ENCODE measurements around the gene PYURF.

DNA sequence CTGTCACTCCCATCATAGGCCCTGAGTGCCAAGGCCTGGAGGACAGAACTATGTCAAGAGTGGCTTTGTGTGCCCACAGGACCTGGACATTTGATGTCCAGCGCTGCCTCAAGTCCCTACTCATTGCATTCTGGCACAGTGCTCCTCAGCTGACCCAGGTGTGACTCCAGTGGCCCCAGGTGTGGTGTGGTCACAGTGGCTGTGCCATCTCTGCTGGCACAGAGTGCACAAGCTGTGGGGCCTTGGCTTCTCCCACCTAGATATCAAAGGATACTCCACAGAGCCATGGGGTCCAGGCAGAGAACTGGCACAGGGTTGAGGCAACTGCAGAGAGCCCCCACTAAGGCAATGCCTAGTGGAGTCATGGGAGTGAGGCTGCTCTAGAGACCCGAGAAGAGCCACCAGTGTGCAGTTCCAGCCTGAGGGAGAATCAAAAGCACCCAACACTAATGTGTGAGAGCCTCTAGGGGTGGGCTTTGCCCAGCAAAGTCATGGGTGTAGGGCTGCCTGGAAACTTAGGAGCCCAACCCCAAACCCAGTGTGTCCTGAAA, 25.6 kb downstream of the PYURF start:
- TF ChIP-seq BHLHE40 (IDR thresholded peaks at IDR 0.05; ENCODE audit: borderline replicate concordance in 1 of 2, low read depth in 2 of 2, low read length in 1 of 2) (no peak), POLR2AphosphoS5 (IDR thresholded peaks at IDR 0.05; ENCODE audit: low read length) (no peak), RAD21 (IDR thresholded peaks at IDR 0.05; ENCODE audit: insufficient read depth, low read depth, low read length) (no peak), YY1 (IDR thresholded peaks at IDR 0.05; ENCODE audit: low read depth, low read length) (no peak), JUND (IDR thresholded peaks at IDR 0.05; ENCODE audit: low read depth, low read length) (no peak), FOXK2 (IDR thresholded peaks at IDR 0.05) (no peak), EP300 (IDR thresholded peaks at IDR 0.05; ENCODE audit: borderline replicate concordance in 1 of 2, control insufficient read depth in 1 of 2, low read depth in 2 of 2, low read length in 2 of 2) (no peak), HCFC1 (IDR thresholded peaks at IDR 0.05; ENCODE audit: low read length) (no peak), POLR2A (IDR thresholded peaks at IDR 0.05; ENCODE audit: low read depth, low read length) (no peak)
- TF ChIP-seq, protein P1, sequence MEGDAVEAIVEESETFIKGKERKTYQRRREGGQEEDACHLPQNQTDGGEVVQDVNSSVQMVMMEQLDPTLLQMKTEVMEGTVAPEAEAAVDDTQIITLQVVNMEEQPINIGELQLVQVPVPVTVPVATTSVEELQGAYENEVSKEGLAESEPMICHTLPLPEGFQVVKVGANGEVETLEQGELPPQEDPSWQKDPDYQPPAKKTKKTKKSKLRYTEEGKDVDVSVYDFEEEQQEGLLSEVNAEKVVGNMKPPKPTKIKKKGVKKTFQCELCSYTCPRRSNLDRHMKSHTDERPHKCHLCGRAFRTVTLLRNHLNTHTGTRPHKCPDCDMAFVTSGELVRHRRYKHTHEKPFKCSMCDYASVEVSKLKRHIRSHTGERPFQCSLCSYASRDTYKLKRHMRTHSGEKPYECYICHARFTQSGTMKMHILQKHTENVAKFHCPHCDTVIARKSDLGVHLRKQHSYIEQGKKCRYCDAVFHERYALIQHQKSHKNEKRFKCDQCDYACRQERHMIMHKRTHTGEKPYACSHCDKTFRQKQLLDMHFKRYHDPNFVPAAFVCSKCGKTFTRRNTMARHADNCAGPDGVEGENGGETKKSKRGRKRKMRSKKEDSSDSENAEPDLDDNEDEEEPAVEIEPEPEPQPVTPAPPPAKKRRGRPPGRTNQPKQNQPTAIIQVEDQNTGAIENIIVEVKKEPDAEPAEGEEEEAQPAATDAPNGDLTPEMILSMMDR (IDR thresholded peaks at IDR 0.05 in 2 of 3, conservative IDR thresholded peaks at IDR 0.05 in 1 of 3; ENCODE audit: control insufficient read depth in 2 of 3, extremely low read depth in 1 of 3, insufficient read depth in 1 of 3, low read depth in 3 of 3, low read length in 3 of 3): no peak
- TF ChIP-seq, protein P2, sequence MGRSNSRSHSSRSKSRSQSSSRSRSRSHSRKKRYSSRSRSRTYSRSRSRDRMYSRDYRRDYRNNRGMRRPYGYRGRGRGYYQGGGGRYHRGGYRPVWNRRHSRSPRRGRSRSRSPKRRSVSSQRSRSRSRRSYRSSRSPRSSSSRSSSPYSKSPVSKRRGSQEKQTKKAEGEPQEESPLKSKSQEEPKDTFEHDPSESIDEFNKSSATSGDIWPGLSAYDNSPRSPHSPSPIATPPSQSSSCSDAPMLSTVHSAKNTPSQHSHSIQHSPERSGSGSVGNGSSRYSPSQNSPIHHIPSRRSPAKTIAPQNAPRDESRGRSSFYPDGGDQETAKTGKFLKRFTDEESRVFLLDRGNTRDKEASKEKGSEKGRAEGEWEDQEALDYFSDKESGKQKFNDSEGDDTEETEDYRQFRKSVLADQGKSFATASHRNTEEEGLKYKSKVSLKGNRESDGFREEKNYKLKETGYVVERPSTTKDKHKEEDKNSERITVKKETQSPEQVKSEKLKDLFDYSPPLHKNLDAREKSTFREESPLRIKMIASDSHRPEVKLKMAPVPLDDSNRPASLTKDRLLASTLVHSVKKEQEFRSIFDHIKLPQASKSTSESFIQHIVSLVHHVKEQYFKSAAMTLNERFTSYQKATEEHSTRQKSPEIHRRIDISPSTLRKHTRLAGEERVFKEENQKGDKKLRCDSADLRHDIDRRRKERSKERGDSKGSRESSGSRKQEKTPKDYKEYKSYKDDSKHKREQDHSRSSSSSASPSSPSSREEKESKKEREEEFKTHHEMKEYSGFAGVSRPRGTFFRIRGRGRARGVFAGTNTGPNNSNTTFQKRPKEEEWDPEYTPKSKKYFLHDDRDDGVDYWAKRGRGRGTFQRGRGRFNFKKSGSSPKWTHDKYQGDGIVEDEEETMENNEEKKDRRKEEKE (IDR thresholded peaks at IDR 0.05): no peak
- TF ChIP-seq, protein P3, sequence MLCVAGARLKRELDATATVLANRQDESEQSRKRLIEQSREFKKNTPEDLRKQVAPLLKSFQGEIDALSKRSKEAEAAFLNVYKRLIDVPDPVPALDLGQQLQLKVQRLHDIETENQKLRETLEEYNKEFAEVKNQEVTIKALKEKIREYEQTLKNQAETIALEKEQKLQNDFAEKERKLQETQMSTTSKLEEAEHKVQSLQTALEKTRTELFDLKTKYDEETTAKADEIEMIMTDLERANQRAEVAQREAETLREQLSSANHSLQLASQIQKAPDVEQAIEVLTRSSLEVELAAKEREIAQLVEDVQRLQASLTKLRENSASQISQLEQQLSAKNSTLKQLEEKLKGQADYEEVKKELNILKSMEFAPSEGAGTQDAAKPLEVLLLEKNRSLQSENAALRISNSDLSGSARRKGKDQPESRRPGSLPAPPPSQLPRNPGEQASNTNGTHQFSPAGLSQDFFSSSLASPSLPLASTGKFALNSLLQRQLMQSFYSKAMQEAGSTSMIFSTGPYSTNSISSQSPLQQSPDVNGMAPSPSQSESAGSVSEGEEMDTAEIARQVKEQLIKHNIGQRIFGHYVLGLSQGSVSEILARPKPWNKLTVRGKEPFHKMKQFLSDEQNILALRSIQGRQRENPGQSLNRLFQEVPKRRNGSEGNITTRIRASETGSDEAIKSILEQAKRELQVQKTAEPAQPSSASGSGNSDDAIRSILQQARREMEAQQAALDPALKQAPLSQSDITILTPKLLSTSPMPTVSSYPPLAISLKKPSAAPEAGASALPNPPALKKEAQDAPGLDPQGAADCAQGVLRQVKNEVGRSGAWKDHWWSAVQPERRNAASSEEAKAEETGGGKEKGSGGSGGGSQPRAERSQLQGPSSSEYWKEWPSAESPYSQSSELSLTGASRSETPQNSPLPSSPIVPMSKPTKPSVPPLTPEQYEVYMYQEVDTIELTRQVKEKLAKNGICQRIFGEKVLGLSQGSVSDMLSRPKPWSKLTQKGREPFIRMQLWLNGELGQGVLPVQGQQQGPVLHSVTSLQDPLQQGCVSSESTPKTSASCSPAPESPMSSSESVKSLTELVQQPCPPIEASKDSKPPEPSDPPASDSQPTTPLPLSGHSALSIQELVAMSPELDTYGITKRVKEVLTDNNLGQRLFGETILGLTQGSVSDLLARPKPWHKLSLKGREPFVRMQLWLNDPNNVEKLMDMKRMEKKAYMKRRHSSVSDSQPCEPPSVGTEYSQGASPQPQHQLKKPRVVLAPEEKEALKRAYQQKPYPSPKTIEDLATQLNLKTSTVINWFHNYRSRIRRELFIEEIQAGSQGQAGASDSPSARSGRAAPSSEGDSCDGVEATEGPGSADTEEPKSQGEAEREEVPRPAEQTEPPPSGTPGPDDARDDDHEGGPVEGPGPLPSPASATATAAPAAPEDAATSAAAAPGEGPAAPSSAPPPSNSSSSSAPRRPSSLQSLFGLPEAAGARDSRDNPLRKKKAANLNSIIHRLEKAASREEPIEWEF (IDR thresholded peaks at IDR 0.05; ENCODE audit: insufficient replicate concordance, low read depth, low read length): no peak
